ENCODE results near the gene ZNF345.

The ZNF345 gene

DNA sequence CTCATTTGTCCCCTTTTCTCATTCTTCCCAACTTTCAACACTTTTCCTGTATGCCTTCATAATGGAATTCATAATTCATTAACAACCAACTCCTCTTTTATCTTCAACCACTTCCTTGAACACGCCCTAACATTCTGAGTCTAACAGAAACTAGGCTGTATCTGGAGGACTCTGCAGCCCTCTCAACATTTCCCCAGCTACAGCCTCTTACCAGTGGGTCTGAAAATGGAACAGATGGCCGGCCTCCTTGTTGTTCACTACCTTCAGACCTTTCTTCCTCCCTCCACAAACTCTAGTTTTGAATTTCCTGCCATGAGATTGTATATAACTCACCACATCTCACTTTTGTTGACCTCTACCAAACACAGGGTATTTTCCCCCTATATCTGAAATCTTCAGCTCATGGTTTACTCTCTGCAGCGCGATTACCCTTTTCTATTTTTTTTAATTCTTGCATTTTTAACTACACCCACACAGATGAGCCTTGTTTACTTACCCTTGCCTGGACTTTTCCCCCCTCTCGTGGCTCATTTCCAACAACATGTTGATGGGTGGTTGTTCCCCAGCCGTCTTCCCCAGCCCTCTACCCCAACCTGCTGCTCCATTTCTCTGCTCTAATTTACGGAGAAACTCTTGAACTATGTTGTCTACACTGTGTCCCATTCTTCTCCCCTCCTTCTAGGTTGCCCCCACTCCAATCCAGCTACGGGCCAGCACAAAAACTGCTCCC lies 13.3 kb upstream of the ZNF345 start:
- in situ Hi-C loops (cut with MboI; ENCODE audit: low sequenced_read_pairs, unreplicated experiment) = no loop called here
- peak; percentile 36 for DNase-seq (ENCODE audit: low spot score)
- TF ChIP-seq, protein P1, sequence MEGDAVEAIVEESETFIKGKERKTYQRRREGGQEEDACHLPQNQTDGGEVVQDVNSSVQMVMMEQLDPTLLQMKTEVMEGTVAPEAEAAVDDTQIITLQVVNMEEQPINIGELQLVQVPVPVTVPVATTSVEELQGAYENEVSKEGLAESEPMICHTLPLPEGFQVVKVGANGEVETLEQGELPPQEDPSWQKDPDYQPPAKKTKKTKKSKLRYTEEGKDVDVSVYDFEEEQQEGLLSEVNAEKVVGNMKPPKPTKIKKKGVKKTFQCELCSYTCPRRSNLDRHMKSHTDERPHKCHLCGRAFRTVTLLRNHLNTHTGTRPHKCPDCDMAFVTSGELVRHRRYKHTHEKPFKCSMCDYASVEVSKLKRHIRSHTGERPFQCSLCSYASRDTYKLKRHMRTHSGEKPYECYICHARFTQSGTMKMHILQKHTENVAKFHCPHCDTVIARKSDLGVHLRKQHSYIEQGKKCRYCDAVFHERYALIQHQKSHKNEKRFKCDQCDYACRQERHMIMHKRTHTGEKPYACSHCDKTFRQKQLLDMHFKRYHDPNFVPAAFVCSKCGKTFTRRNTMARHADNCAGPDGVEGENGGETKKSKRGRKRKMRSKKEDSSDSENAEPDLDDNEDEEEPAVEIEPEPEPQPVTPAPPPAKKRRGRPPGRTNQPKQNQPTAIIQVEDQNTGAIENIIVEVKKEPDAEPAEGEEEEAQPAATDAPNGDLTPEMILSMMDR (IDR thresholded peaks at IDR 0.05; ENCODE audit: borderline replicate concordance, control extremely low read depth, extremely low read depth, insufficient read depth, missing control alignments) = no peak

DNA sequence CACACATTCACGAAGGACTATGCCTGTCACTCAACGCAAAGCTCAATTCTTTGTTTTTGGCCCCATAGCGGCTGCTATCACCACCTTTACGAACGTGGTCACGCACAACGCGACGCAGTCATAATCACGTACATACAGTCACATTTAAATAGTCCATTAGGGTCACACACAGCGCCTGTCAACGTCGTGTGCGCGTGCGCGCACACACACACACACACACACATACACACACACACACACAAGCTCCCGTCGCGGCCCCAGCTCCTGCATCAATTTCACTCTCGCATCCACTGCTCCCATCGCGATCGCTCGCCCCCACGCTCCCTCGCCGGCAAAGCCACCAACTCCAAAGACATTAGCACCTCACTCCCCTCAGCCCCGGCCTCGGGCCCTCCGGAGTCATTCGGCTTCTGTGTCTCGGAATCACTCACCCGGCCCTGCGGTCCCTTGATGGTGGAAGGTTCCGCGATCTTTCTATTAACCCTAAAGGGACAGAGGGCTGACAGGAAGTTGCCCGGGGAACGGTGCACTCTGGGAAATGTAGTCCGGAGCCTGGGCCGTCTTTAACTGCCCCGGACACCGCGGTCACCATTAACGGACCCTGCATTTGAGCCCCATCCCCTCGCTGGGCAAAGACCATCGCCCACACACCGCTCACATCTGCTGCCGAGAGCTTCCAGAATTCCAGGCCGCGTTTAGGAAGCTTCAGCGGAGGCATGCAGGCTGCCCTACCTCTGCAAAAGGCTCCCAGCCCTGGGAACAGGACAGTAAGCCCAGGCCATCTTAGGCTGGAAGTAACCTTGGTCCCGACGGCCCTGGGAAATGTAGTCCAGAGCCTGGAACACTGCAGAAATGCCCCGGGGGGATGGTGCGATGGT lies 12.5 kb upstream of the ZNF345 start, which contains the start of gene ZNF790:
ZNF790 (minus strand) TSS at position 482 of the 878 bp plus-strand sequence. CDS start 12,768 bp downstream, outside the sequence.
- peak; percentile 90 for DNase-seq (ENCODE audit: low spot score)
- in situ Hi-C loops (cut with MboI; ENCODE audit: low sequenced_read_pairs, unreplicated experiment) = no loop called here
- TF ChIP-seq, protein P1 (IDR thresholded peaks at IDR 0.05; ENCODE audit: borderline replicate concordance, control extremely low read depth, extremely low read depth, insufficient read depth, missing control alignments) = no peak

DNA sequence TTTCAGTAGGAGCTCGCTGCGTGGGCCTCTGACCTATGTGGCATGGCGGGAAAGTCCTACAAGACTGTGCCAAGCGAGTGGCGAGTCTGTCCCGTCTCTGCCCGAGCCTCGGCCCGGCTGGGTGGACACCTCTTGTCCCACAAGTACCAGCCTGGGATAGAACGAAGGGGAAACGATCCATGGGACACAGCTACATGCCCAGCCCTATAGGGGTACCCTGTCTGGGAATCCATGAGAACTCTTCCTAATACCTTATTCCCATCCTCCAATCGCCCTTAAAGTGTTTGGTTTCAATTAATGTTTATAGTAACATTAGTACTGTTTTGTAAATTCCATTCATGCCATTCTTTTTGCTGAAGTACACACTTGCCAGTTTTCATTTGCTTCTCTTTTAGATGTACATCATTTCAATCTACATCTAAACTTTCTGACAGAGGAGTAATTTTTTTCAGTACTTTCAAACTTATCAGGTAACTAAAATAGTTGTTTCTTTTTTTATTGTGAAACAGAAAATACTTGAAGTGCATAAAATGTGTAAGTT lies 11.8 kb upstream of the ZNF345 start:
- in situ Hi-C loops (cut with MboI; ENCODE audit: low sequenced_read_pairs, unreplicated experiment) = no loop called here

DNA sequence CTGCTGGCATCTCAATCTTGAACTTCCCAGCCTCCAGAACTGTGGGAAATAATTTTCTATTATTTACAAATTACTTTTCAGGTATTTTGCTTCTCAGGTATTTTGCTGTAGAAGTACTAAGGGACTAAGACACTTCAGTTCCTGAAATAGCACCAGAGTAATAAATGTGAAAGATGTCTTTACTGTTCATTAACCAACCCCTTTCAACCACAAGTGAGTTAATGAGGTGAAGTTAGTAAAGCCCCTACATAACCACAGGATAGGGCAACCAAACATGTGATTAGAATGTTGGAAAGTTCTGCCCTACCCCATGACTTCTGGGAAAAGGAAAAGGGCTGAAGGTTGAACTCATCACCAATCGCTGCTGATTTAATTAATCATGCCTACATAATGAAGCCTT lies 2.7 kb upstream of the ZNF345 start:
- TF ChIP-seq, protein P1 (IDR thresholded peaks at IDR 0.05; ENCODE audit: borderline replicate concordance, control extremely low read depth, extremely low read depth, insufficient read depth, missing control alignments) = no peak
- no peak for DNase-seq (ENCODE audit: low spot score)
- in situ Hi-C loops (cut with MboI; ENCODE audit: low sequenced_read_pairs, unreplicated experiment) = no loop called here

More for the DNA sequence above, 11.8 kb upstream of the ZNF345 start:
- TF ChIP-seq, protein P1 (IDR thresholded peaks at IDR 0.05; ENCODE audit: borderline replicate concordance, control extremely low read depth, extremely low read depth, insufficient read depth, missing control alignments) = no peak
- no peak for DNase-seq (ENCODE audit: low spot score)

DNA sequence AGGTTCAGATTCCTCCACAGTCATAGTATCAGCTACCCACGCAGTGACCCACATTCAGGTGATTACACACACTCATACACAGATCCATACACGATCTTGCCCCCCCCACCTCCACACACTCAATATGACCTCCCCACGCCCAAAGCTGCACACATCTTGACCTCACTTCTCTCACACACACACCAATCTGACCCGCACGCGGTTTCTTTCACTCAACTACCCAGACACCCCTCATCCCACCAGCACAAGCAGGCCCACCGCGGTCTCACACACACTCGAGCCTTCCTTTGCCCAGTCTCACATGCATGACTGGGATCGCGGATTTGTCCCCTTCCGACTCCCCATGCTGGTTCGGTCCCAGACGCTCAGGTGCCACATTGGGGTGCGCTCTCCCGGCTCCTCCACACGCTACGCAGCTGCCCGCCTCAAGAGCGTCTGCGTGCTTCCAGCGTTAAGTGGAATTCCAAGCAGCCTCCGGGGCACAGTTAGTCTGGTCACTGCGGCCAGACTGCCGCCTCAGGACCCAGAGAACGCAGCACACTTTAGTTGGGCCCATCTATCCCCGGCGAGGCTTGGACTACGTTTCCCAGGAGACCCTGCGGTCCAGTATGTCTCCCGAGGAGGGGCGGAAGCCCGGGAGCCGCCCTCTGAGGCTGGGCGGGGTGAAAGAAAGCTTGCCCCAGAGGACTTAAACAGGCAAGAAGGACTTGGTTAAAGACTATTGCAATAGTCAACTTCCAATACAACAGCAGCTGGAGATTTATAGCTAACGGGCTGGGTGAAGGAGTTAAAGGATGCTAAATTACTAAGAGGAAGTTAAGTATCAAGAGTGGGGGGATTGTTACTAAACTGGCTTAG lies 746 bp upstream of the ZNF345 start:
- in situ Hi-C loops (cut with MboI; ENCODE audit: low sequenced_read_pairs, unreplicated experiment) = no loop called here
- peak; percentile 89 for DNase-seq (ENCODE audit: low spot score)
- TF ChIP-seq, protein P1 (IDR thresholded peaks at IDR 0.05; ENCODE audit: borderline replicate concordance, control extremely low read depth, extremely low read depth, insufficient read depth, missing control alignments) = no peak
